Epithelial cell of prostate (primary cell): ENCODE data around the gene ASCL5.

Experiments
- DNase-seq: peaks from one replicate; pipeline ENCODE4 v3.0.0-alpha.2; 2011; ENCODE audit warnings: low read depth, low spot score
- H3K27ac ChIP-seq: fragments of 450-650 bp; 2 replicates; pipeline ENCODE4 v1.5.1; 2017; ENCODE audit warnings: mild to moderate bottlenecking

ASCL5 gene

DNA sequence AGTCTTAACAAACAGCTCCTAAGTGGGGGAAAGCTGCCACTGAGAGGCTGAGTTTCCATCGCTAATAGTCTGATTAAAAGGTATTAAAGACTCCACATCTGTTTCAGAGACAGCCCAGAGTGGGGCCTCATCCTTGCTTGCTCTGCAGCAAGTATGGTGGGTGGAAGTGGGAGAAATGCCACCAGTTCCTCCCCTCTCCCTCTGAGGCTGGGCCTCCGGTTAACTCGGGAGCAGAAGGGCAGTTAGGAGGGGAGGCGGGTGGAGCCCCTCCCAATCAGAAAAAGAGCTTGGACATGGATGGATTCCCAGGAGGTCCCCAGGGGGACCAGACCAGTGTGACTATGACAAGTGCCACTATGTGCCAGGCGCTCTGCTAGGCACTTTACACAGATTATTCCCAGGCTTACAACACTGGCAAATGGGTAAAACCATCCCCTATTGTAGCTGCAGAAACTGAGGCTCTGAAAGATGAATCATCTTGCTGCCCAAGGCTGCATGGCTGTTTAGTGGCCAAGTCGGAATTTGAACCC is 11.4 kb upstream of the ASCL5 start:
- H3K27ac ChIP-seq: no peak overlapping the region
- no peak for DNase-seq

DNA sequence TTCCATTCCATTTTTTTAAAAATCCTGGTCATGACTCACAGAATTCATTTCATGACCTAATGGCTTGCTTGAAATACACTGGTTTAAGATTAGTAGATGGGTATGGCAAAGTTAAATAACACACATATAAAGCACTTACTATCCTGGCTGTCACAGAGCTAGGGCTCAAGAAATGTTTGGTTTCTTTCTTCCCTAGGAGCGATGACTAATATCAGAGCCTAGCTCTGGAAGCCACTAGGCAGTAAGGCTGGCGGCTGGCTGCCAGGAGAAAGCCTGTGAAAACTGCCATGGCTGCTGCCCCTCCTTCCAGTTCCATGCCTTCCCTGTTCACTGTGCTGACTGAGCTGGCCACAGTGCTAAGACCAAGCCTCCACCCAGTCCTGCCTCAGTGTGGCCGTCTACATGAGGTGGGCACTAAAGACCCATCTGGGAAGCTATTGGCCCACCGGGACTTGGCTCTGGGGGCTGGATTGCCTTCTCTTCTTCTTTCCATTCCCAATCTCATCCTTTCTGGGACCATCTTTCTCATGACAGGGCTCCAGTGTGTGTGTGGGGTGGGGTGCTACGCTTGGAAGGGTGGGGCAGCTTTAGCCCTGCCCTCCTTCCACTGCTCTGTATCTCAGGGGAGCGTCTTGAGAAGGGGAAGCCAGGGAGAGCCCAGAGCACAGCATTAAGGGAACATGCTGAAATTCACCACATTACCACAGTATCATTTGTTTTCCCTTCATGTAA is 10.8 kb upstream of the ASCL5 start:
- H3K27ac ChIP-seq: peak overlapping the region; percentile 17
- DNase-seq: no peak

DNA sequence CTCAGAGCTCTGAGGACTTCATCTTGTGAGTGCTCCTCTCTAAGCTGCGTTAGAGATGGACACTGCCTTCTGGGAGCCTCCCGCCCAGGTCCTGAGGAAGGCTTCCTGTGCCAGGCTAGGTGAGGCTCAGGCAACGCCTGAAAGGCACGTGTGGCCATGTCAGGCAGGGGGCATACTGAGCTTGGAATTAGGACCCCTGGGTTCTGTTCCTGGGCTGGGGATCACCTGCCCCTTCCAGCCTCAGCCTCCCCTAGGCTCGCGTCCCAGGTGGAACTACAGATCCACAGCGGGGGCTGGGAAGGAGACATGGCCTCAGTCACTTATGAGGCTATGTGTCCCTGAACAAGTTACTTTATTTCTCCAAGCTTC is 10.0 kb upstream of the ASCL5 start:
- H3K27ac ChIP-seq: no peak overlapping the region
- DNase-seq: no peak

DNA sequence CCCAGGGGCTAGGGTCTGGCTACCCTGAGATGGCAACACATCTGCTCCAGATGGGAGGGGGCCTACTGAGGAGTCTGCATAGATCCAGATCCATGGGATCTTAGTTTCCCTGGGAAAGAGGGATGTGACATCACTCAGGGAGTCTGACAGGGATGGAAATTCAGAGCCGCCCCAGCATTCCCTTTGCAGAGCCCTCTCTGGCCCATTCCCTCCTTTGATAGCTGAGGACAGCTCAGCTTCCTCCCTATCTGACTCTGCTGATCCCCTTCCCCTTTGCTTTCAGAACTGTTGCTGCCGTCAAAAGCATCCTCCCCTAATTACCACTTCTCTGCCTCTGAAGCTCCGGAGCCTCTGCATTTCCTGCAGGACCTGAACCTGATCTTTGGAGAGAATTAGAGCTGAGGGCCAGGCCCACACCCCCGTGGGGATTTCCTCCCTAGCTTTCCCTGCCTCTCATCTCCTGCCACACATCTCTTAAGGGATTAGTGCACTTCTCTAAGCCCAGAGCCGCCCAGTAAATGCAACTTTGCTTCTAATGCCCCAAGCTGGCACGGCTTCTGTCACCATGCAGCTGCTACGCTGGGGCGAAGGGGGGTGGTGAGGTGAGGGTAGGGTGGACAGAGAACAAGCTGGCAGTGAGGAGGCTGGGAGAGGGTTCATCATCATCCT is 9.5 kb upstream of the ASCL5 start:
- DNase-seq: no peak
- no peak overlapping the region for H3K27ac ChIP-seq

DNA sequence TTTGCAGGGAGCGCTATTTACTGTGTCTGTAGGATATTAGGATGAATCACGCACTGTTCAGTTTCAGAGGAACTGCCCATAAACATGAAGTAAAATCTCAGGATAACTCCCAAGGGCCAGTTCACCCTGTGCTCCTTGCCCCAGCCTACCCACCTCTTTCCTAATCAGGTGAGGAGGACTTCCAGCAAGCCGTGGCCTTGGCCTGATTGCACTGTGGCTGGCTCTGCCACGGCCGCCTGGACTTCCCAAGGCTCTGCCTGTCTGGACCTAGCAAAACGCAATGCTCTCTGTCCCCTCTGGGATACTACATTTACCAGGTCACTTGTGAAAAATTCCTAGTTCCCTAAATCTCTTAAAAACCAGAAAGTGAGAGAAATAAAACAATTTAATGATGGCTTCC is 7.4 kb upstream of the ASCL5 start:
- no peak overlapping the region for H3K27ac ChIP-seq
- DNase-seq: no peak

DNA sequence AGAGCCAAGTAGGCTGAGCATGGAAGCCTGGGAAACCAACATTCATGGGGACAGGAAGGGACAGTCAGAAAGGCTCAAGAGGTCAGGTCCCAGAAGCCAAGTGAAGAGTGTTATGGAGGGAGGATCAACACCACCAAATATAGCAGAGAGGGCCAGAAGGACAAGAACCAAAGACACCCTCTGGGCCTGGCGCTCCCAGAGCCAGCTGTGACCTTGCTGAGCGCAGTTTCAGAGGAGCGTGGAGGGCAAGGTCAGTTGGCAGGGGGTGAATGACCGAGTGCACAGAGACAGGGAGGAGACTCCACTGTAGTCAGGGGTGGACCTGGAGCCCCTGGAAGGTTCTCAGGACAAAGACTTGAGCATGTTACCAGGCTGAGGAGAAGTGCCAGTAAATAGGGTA is 4.4 kb upstream of the ASCL5 start:
- no peak overlapping the region for H3K27ac ChIP-seq
- no peak for DNase-seq

DNA sequence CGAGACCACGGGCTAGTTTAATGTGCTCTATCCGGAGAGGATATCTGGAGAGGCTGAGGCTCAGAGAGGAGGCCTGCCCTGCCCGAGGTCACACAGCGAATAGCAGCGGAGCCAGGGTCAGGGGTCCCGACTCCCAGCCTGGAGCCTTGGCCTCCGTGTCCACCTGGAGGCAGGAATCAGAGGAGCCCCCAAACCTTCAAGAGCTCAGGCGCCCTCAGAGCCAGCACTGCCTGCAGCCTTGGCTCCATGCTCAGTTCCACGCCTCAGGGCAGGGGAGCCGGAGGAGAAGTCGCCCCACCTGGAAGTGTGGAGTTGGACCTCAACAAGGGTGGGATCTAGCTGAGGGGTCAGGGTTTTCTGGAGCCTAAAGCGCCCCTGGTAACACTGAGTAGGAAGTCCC is 2.0 kb upstream of the ASCL5 start:
- DNase-seq: no peak
- no peak overlapping the region for H3K27ac ChIP-seq

DNA sequence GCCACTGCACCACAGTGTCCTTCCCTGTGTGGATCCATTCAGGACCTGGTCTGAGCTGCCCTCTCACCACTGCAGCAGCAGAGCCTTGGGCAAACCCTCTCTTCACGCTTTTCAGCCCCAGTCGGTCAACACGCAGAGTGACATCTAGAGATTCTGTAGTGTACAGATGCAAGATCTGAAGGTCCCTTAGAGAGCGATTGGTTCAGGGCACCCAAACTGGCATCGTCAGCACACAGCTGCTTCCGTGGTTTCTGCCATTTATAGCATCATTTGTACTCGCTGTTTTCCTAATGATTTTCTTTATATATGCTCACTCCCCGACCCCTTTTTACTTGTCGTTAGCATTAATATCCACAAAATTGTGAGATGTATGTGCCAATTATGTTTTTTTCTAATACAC is 1.5 kb upstream of the ASCL5 start:
- H3K27ac ChIP-seq: no peak overlapping the region
- no peak for DNase-seq

DNA sequence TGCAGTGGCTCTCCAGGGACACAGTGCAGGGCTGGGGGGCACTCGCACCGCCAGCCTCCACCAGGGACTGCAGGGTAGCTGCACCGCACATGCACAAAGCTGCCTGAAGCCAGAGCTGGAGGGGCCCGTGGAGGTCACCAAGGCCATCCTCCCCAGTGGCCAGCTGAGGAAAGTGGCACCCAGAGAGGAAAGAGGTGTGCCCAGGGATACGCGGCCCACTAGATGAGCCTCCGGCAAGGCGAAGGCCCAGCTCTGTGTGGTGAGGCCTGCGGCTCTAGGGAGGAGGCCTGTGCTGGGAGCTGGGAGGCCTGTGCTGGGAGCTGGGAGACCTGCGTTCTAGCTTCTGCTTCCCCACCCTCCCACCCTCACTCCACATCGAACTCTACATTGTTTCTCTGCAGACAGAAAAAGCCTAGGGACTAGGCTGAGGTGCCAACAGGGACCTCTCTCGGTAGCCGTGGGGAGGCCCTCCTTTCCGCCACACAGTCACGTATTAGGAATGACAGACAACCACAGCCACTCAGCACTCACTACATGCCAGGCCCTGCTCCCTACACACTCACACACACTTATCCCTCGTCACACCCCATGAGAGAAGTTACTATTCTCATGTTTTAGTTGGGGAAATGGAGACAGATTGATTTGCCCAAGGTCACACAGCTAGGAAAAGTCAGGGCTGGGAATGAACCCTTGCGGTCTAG is 921 bp upstream of the ASCL5 start:
- H3K27ac ChIP-seq: no peak overlapping the region
- DNase-seq: no peak

DNA sequence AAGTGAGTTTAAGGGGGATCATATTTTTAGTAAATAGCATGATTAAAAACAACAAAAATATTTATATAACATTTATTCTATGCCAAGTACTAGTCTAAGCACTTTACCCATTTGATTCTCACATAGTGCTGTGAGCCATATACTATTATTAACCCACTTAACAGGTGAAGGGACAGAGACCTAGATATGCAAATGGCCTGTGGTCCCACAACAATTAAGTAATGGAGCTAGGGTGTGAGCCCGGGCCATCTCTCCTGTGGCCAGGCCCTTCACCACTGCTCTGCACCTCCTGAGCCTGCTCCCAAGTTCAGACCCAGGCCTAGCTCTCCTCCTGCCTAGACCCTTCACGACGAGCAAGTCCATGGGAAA is 537 bp downstream of the ASCL5 start:
- H3K27ac ChIP-seq: no peak overlapping the region
- DNase-seq: no peak

DNA sequence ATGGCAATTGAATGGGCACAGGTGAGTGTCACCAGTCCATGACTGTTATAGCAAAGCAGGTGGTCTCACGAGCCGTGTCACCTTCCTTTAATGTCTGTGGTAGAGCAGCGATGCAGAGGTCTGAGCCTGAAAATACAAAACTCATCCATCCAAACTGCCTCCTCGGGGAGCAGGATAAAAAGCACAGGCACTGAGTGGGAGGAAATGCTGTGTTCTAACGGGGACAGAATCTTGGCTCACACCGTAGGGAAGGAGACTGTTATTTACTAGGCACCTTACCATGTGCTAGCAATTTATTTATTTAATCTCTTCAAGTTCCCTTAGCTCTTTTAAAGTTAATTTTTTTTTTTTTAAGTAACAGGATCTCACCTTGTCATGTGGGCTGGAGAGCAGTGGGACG is 1.2 kb downstream of the ASCL5 start:
- H3K27ac ChIP-seq: no peak overlapping the region
- DNase-seq: no peak

DNA sequence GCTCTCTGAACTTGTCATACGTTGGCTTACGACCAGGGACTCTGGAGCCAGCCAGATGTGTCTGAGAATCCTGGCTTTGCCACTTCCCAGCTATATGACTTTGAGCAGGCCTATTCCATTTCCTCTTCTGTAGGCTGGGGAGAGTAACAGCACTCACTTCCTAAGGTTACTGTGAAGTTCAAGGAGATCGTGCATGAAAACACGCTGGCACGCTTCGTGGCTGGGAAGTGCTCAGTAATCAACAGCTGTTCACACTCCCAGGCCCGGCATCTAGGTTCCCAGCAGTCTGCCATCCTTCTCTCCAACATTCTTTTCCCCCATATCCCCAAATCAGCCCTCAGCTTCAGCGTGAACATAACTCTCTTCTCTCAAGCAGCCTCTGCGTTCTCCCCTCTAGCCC is 2.0 kb downstream of the ASCL5 start:
- DNase-seq: no peak
- H3K27ac ChIP-seq: no peak overlapping the region

DNA sequence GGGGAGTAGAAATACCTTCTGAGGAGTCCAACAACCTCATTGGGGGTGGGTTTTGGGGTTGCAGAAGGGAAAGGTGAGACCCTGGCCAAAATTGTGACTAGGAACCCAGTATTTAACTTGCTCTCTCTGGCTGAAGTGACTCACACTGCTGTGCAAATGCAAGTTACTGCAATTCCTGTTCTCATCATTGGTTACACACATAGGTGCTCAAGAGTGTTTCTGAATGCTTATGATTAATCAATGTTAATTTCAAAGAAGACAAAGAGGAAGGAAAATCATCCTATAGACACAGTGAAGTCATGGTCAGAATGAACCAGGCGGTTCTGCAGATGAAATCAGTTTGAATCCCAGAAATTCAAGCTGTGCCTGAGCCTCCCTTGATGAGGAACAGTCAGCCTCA is 3.1 kb downstream of the ASCL5 start:
- H3K27ac ChIP-seq: peak overlapping the region; percentile 46
- peak; percentile 20 for DNase-seq

DNA sequence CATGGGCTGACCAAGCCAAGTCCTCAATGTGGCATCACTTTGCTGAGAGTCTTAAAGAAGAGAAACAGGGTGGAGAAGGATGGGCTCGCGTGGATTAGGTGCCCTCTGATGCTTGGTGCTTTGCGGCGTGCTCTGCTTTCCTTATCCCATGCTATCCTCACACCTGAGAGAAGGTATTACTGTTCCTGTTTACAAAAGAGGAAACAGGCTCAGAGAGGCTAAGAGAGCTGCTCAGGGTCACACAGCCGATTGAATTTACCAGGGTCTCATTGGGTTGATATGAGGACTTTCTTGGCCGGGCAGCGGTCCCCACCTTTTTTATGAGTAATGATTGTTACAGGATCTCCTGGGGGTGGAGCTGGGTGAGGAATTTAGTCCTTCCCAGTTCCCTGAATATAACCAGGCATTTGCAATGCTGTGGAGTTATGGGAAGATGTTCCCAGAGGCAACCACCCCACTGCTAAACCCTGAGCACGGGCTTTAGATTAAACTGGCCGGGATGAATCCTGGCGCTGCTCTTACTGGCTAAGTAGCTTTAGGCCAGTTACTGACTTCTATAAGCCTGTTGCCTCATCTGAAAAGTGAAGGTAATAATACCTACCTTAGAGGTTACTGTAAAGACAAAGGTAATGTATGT is 4.5 kb downstream of the ASCL5 start:
- no peak overlapping the region for H3K27ac ChIP-seq
- no peak for DNase-seq

DNA sequence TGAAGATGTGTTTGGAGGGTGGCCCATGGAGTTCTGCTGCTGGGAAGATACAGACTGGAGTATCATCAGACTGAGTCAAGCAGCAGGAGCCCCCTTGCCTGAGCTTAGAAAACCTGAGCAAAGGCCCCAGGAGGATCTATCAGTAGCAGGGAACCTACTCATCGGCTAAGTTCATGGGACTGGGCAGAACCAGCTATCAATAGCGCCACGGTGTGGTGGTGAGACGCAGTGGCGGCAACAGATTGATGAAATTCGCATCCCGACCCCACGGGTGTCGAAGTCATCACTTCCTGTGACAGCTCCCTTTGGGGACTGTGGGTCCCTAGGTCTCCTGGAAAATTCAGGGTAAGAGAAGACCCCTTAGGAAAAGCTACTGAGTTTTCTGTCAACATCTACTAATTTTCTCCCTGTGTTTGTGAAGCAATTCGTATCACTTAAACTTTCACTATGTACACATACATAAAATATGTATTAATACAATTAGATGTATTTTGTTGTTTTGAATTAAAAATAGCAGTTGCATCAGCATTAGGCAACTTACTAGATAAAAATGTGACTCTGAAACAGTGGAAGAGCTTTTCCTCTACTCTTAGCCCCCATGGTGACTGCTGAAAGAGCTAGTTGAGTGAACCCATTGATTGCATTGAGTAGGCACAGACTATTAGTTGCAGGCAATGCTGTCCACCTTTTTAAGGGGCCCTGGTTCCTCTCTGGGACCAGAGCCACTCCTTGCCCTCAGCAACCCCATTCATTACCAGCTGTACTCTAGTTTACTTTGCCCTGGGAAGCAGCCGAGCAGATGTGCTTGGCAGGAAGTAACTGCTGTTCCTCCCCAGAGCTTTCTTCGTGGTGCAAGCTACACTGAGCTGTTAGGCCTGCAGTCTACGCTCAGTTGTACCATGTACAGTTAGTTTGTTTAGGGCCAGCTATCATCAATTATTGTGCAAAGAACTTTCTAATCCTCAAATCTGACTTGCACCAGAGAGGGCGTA is 7.5 kb downstream of the ASCL5 start:
- no peak for DNase-seq
- H3K27ac ChIP-seq: no peak overlapping the region

DNA sequence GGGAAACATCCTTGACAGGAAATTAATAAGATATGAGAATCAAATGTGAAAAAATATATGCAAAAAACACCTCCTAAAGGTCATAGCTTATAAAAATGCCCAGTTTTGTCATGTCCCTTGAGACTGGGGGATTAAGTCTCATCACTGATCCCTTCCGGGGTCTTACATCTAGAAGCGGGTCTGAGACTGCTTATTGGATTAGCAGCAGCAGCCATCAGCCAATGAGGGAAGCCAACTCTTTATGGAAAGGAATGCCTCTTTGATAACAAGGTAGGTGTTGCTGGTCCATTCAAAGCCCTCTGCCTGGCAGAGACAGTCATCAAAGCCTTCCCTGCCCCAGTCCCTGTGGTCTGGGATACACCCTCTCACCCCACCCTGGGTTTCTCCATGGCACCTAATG is 10.9 kb downstream of the ASCL5 start:
- DNase-seq: no peak
- H3K27ac ChIP-seq: no peak overlapping the region

DNA sequence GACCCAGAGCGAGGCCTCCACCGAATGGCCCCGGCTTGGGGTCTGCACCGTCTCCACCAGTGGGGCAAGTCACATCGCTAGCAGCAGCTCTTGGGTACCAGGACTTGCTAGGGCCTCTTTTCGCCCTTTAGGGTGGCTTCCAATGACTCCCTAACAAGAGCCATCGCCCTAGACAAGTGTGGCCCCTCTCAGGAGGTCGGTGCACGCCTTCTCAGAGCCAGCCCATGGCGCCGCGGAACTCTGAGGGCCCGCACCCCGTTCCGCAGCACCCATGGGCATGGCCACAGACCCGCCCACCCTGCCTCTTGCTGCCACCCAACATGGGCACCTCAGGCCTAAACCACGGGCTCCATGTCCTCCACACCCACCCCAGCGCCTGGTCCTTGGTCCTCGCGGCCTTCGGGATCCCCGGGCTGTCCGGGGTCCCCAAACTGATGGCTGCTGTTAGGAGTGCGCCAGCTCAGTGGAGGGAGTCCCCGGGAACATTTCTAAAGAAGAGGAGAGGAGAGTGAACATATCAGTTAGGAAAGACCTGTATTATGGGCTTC is 11.5 kb downstream of the ASCL5 start:
- no peak for DNase-seq
- H3K27ac ChIP-seq: no peak overlapping the region

DNA sequence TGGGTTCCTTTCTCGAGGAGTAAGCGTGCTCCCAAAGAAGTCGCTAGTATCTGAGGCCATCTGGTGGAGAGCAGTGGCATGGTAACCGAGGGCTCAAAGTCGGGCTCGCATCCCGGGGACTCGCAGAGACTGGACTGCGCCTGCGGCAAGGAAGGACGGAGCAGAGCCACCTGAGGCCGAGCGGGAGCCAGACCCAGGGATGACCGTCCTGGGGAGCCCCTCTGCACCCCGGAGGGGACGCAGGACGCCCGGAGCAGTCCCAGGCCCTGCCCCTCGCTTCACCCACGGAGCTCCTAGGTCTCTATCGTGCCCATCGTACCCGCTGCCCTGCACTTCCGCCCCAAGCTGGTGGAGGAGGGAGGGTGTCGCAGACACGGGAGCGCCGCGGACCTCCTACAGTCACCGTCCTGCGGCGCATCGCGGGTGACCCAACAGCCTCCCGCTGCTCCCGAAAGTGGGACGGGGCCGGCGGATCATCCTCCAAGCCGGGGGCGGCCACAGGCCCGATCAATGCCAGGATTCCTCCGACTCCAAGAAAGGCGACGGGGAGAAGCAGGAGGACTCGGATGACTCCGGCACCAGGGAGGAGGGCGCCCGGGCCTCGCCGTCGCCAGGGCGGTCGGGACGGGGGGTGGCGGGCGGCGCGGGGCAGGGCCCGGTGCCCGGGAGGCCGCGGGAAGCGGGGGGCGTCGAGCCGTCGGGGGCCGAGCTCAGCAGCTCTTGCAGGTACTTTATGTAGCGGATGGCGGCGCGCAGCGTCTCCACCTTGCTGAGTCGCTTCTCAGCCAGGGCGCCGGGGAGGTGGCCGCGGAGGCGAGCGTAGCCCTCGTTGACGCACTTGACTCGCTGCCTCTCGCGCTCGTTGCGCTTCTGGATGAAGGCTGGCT is 12.5 kb downstream of the ASCL5 start:
- no peak overlapping the region for H3K27ac ChIP-seq
- DNase-seq: peak; percentile 68
